Effector memory CD4-positive, alpha-beta T cell (primary cell): ENCODE results near the gene MEA1.
A peak's percentile ranks its signal among the peaks of the same experiment; 100 is the strongest.

ENCODE experiments used
- DNase-seq, 3 donors: peaks; one replicate each; pipeline ENCODE4 v3.0.0-alpha.2; 2020
- H3K27ac ChIP-seq: 2 replicates; pipeline ENCODE4 v1.7.0; 2013; ENCODE audit warnings: mild to moderate bottlenecking, low read length, moderate library complexity; ENCODE audit not compliant: insufficient read depth, poor library complexity, severe bottlenecking
- H3K27me3 ChIP-seq: replicated peaks from 2 replicates; pipeline ENCODE4 v1.7.0; 2013; ENCODE audit warnings: mild to moderate bottlenecking, low read length; ENCODE audit not compliant: insufficient read depth, control insufficient read depth, poor library complexity, severe bottlenecking
- H3K36me3 ChIP-seq: 2 replicates; pipeline ENCODE4 v1.7.0; 2013; ENCODE audit warnings: mild to moderate bottlenecking, low read length, moderate library complexity; ENCODE audit not compliant: control insufficient read depth, insufficient read depth
- H3K4me1 ChIP-seq: 2 replicates; pipeline ENCODE4 v1.7.0; 2013; ENCODE audit warnings: low read length, mild to moderate bottlenecking; ENCODE audit not compliant: control insufficient read depth, insufficient read depth, poor library complexity, severe bottlenecking
- H3K4me3 ChIP-seq: 2 replicates; pipeline ENCODE4 v1.7.0; 2013; ENCODE audit warnings: low read length, low read depth, mild to moderate bottlenecking; ENCODE audit not compliant: insufficient read depth, poor library complexity, severe bottlenecking
- H3K9me3 ChIP-seq: 2 replicates; pipeline ENCODE4 v1.7.0; 2013; ENCODE audit warnings: mild to moderate bottlenecking, low read length, moderate library complexity; ENCODE audit not compliant: control insufficient read depth

Gene MEA1

DNA sequence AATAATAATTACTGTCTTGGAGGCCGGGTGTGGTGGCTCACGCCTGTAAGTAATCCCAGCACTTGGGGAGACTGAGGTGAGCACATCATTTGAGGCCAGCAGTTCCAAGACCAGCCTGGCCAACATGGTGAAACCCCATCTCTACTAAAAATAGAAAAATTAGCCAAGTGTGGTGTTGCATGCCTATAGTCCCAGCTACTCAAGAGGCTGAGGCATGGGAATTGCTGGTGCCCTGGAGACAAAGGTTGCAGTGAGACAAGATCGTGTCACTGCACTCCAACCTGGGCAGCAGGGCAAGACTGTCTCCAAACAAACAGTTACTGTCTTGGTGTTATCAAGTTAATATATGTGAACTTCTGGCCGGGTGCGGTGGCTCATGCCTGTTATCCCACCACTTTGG is 12.6 kb upstream of the MEA1 start:
- H3K36me3 ChIP-seq = peaks cover 53% of the 10 kb centered on the region
- H3K27me3 ChIP-seq = no peaks in the 10 kb centered on the region

DNA sequence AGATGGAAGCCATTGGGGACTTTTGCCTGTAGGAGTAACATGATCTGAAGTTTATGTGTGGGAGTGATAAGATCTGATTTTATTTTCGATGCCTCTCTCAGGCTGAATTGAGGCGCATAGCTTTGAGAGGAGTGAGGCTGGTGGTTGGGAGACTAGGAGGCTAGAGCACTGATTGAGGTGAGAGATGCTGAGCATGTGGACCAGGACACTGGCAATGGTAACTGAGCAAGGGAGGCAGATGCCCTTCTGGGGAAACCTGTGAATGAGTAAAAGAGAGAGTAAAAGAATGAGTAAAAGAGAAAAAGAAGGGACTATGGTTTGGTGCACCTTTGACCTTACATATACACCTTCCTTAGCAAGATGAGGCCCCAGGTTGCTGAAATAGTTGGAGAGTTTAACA is 10.7 kb upstream of the MEA1 start:
- H3K4me1 ChIP-seq = peaks cover 12% of the 10 kb centered on the region
- no peaks in the 10 kb centered on the region for H3K9me3 ChIP-seq
- no peak for DNase-seq
- H3K4me3 ChIP-seq = no peak overlapping the region
- no peaks in the 10 kb centered on the region for H3K27me3 ChIP-seq
- H3K36me3 ChIP-seq = peaks cover 48% of the 10 kb centered on the region
- H3K27ac ChIP-seq = no peak overlapping the region

More for the DNA sequence above, 12.6 kb upstream of the MEA1 start:
- no peak for DNase-seq
- Histone ChIP-seq H3K4me3 (no peak overlapping the region), H3K27ac (no peak overlapping the region), H3K9me3 (no peaks in the 10 kb centered on the region), H3K4me1 (peaks cover 9% of the 10 kb centered on the region)

- Histone ChIP-seq H3K27me3 (no peaks in the 10 kb centered on the region), H3K4me1 (peaks cover 16% of the 10 kb centered on the region), H3K27ac (peak within 1 kb of the TSS; percentile 65), H3K36me3 (peaks cover 38% of the 10 kb centered on the region), H3K9me3 (no peaks in the 10 kb centered on the region), H3K4me3 (peak within 1 kb of the TSS; percentile 74)
- peak; percentile 35 to 54 (median 53) for DNase-seq
Observed at GRCh38 chr6:43021270-43022047, 7.7 kb upstream of the MEA1 start, which contains the start of gene RRP36. RRP36 (plus strand) TSS chr6:43021623; CDS start chr6:43021655, 32 bp downstream.

- Histone ChIP-seq H3K27ac (peak overlapping the region; percentile 65), H3K4me3 (peak overlapping the region; percentile 74), H3K36me3 (peaks cover 32% of the 10 kb centered on the region), H3K9me3 (no peaks in the 10 kb centered on the region), H3K4me1 (peaks cover 16% of the 10 kb centered on the region), H3K27me3 (no peaks in the 10 kb centered on the region)
- DNase-seq = no peak
Observed at GRCh38 chr6:43020847-43021246, 7.1 kb upstream of the MEA1 start.

- no peak overlapping the region for H3K27ac ChIP-seq
Observed at GRCh38 chr6:43020052-43020705, 6.4 kb upstream of the MEA1 start.

DNA sequence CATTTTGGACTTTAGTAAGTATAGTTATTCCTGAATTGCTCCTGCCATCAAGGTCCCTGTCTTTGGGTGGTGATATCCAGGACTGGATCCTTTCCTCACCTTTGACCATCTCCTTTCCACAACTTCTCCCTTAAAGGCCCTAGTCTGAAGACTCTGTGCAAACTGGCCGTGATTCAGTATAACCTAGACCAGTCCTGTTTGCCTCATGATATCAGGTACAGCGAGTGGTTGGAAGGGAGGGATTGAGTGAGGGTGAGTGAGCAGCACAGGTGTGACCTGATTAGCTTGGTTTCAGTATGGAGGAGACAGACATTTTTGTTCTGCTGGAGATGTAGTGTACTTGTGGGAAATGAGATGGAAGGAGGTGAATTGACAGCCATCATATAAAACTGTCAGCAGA is 5.4 kb upstream of the MEA1 start:
- no peak for DNase-seq
- Histone ChIP-seq H3K4me3 (no peak overlapping the region), H3K9me3 (no peaks in the 10 kb centered on the region), H3K27me3 (no peaks in the 10 kb centered on the region), H3K36me3 (peaks cover 20% of the 10 kb centered on the region), H3K27ac (no peak overlapping the region), H3K4me1 (peaks cover 26% of the 10 kb centered on the region)

More at GRCh38 chr6:43020052-43020705, 6.4 kb upstream of the MEA1 start:
- Histone ChIP-seq H3K4me1 (peaks cover 16% of the 10 kb centered on the region), H3K4me3 (no peak overlapping the region), H3K36me3 (peaks cover 28% of the 10 kb centered on the region), H3K9me3 (no peaks in the 10 kb centered on the region), H3K27me3 (no peaks in the 10 kb centered on the region)
- no peak for DNase-seq

- H3K9me3 ChIP-seq = no peaks in the 10 kb centered on the region
- H3K4me1 ChIP-seq = peaks cover 25% of the 10 kb centered on the region
- no peak overlapping the region for H3K4me3 ChIP-seq
- no peaks in the 10 kb centered on the region for H3K27me3 ChIP-seq
- DNase-seq = no peak
- H3K36me3 ChIP-seq = peaks cover 23% of the 10 kb centered on the region
- H3K27ac ChIP-seq = no peak overlapping the region
Observed at GRCh38 chr6:43016943-43017334, 3.2 kb upstream of the MEA1 start.

- Histone ChIP-seq H3K4me1 (peaks cover 25% of the 10 kb centered on the region), H3K9me3 (no peaks in the 10 kb centered on the region), H3K27ac (no peak overlapping the region), H3K27me3 (no peaks in the 10 kb centered on the region), H3K4me3 (no peak overlapping the region), H3K36me3 (peaks cover 29% of the 10 kb centered on the region)
- DNase-seq = no peak
Observed at GRCh38 chr6:43016176-43016942, 2.6 kb upstream of the MEA1 start.

- peaks cover 42% of the 10 kb centered on the region for H3K36me3 ChIP-seq
- no peaks in the 10 kb centered on the region for H3K27me3 ChIP-seq
- no peak for DNase-seq
- H3K4me3 ChIP-seq = peak overlapping the region; percentile 80
- peak overlapping the region; percentile 79 for H3K27ac ChIP-seq
- no peaks in the 10 kb centered on the region for H3K9me3 ChIP-seq
- H3K4me1 ChIP-seq = peaks cover 21% of the 10 kb centered on the region
Observed at GRCh38 chr6:43014434-43014909, 726 bp upstream of the MEA1 start.
